Measurements from ENCODE around the gene PLBD2.

- peak in 1 of 2 donors; percentile 70 for TF ChIP-seq EP300 (IDR thresholded peaks at IDR 0.05)
- no peak for TF ChIP-seq CTCF (IDR thresholded peaks at IDR 0.05)
These were observed 11.1 kb downstream of the PLBD2 start for GRCh38 chr12:113369391-113369985.
